8988T (cell line): ENCODE measurements around the gene LRIG1.

ENCODE experiments used
- DNase-seq: peaks from one replicate; pipeline ENCODE4 v3.0.0; 2011

The LRIG1 gene

GRCh38 chr3:66381626-66382025 is 119.2 kb downstream of the LRIG1 start:
- DNase-seq, result no peak

GRCh38 chr3:66380200-66380932 is 120.5 kb downstream of the LRIG1 start:
- DNase-seq, result no peak

- DNase-seq, result no peak
Measured at GRCh38 chr3:66379565-66379964, 121.3 kb downstream of the LRIG1 start.

GRCh38 chr3:66378256-66378655 is 122.6 kb downstream of the LRIG1 start:
- peak; percentile 52 for DNase-seq

- no peak for DNase-seq
Measured at GRCh38 chr3:66377800-66378199, 123.0 kb downstream of the LRIG1 start.

GRCh38 chr3:66376568-66376967 is 124.3 kb downstream of the LRIG1 start:
- DNase-seq, result no peak

- DNase-seq, result peak; percentile 73
Measured at GRCh38 chr3:66372681-66373350, 128.0 kb downstream of the LRIG1 start.

- no peak for DNase-seq
Measured at GRCh38 chr3:66371432-66371831, 129.4 kb downstream of the LRIG1 start.

GRCh38 chr3:66370179-66370578 is 130.6 kb downstream of the LRIG1 start:
- DNase-seq, result no peak

GRCh38 chr3:66367979-66368378 is 132.8 kb downstream of the LRIG1 start:
- DNase-seq, result no peak

- no peak for DNase-seq
Measured at GRCh38 chr3:66366747-66367146, 134.1 kb downstream of the LRIG1 start.

GRCh38 chr3:66365080-66365479 is 135.7 kb downstream of the LRIG1 start:
- no peak for DNase-seq

- DNase-seq, result no peak
Measured at GRCh38 chr3:66363148-66363547, 137.7 kb downstream of the LRIG1 start.

GRCh38 chr3:66362541-66362941 is 138.3 kb downstream of the LRIG1 start:
- no peak for DNase-seq

- no peak for DNase-seq
Measured at GRCh38 chr3:66361356-66361755, 139.5 kb downstream of the LRIG1 start.

- no peak for DNase-seq
Measured at GRCh38 chr3:66355997-66356396, 144.8 kb downstream of the LRIG1 start.

GRCh38 chr3:66355394-66355793 is 145.4 kb downstream of the LRIG1 start:
- no peak for DNase-seq

- no peak for DNase-seq
Measured at GRCh38 chr3:66354001-66354400, 146.8 kb downstream of the LRIG1 start.

GRCh38 chr3:66353530-66353929 is 147.3 kb downstream of the LRIG1 start:
- DNase-seq, result no peak

GRCh38 chr3:66353039-66353438 is 147.8 kb downstream of the LRIG1 start:
- no peak for DNase-seq

- DNase-seq, result no peak
Measured at GRCh38 chr3:66350601-66351000, 150.2 kb downstream of the LRIG1 start.

- no peak for DNase-seq
Measured at GRCh38 chr3:66348704-66349103, 152.1 kb downstream of the LRIG1 start.

- DNase-seq, result no peak
Measured at GRCh38 chr3:66344848-66345578, 155.8 kb downstream of the LRIG1 start.

- no peak for DNase-seq
Measured at GRCh38 chr3:66344391-66344811, 156.4 kb downstream of the LRIG1 start.
